Neural progenitor cell (in vitro differentiated cells): ENCODE measurements around the gene DAPK2.

Experiments
- CTCF ChIP-seq: fragments of 200-600 bp; sonication (generic); IDR thresholded peaks from 2 replicates; pipeline ENCODE4 v1.5.1; 2017; ENCODE audit warnings: antibody characterized with exemption, mild to moderate bottlenecking
- EZH2 ChIP-seq: fragments of 200-600 bp; sonication (generic); IDR thresholded peaks from 2 replicates; pipeline ENCODE4 v1.6.1; 2017; ENCODE audit warnings: antibody characterized with exemption, mild to moderate bottlenecking, moderate library complexity

GRCh38 chr15:64011736-64012135 lies 34.5 kb downstream of the DAPK2 start:
- TF ChIP-seq CTCF (no peak), EZH2 (no peak)
